Sigmoid colon (tissue), 7 donors: Measurements from ENCODE around the gene ALG3. TPM values are rescaled to one million over a fixed set of nuclear protein-coding genes. Genes with fewer than 3 reads are reported as not detected.

Experiments
- DNase-seq: peaks from one replicate; pipeline ENCODE4 v3.0.0-alpha.2; 2019
- H3K27ac ChIP-seq, 4 donors: fragments of 200-600 bp; sonication (generic); one replicate each; pipeline ENCODE4 v1.5.1; 2016 to 2019; ENCODE audit warnings: mild to moderate bottlenecking in 1 of 4
- H3K27me3 ChIP-seq, 3 donors: fragments of 200-600 bp; sonication (generic); one replicate each; pipeline ENCODE4 v1.5.1; 2019; ENCODE audit warnings: mild to moderate bottlenecking in 1 of 3
- H3K36me3 ChIP-seq, 4 donors: fragments of 200-600 bp; sonication (generic); one replicate each; pipeline ENCODE4 v1.5.1; 2016 to 2019
- H3K4me1 ChIP-seq, 4 donors: fragments of 200-600 bp; sonication (generic); one replicate each; pipeline ENCODE4 v1.5.1; 2017 to 2019
- H3K4me3 ChIP-seq, 4 donors: fragments of 200-600 bp; sonication (generic); one replicate each; pipeline ENCODE4 v1.5.1; 2017 to 2019; ENCODE audit warnings: mild to moderate bottlenecking in 2 of 4, moderate library complexity in 1 of 4
- H3K9me3 ChIP-seq, 4 donors: fragments of 200-600 bp in 3 of 4; sonication (generic) in 3 of 4; one replicate each; pipeline versions ENCODE4 v1.5.1 to v1.6.1; 2013 to 2019
- EP300 ChIP-seq, 4 donors: sonication (generic); formaldehyde crosslinking; IDR thresholded peaks; one replicate each; pipeline ENCODE4 v1.6.1; 2017; ENCODE audit warnings: antibody characterized with exemption in 4 of 4
- POLR2A ChIP-seq, 2 donors: fragments of 450-650 bp; IDR thresholded peaks; one replicate each; pipeline ENCODE4 v1.6.1; 2016; ENCODE audit warnings: antibody characterized with exemption in 2 of 2, mild to moderate bottlenecking in 2 of 2, moderate library complexity in 2 of 2
- POLR2AphosphoS5 ChIP-seq, 4 donors: sonication (generic); formaldehyde crosslinking; IDR thresholded peaks; one replicate each; pipeline ENCODE4 v1.6.1; 2017; ENCODE audit warnings: antibody characterized with exemption in 4 of 4
- WGBS, 2 donors: extraction: QIAGEN DNeasy Blood & Tissue Kit; methylation state at CpG; one replicate each; pipeline ENCODE4 v1.1.7; 2013; 5-methylcytosine and 5-hydroxymethylcytosine counted together
- intact Hi-C: fragments of 100-400 bp; cut with DNase I; formaldehyde crosslinking; loops from one replicate; pipeline ENCODE4 v1.15.1; 2023
- polyA plus RNA-seq, 3 donors: library from polyadenylated mRNA; stranded (reverse); fragments of 200-250 nt; gene quantifications; one replicate each; pipeline ENCODE4 v1.2.3, GENCODE V29; 2013
- total RNA-seq, 4 donors: library from RNA; depleted of rRNA; stranded (reverse); fragments of >200 nt; gene quantifications; one replicate each; pipeline ENCODE4 v1.1.0, GENCODE V29; 2016
- TF ChIP-seq, protein P1 (sequence below), 4 experiments: fragments of 450-650 bp in 3 of 4; fragments of 200-600 bp in 1 of 4; IDR thresholded peaks; one replicate each; pipeline ENCODE4 v1.5.1; 2016 to 2019; ENCODE audit warnings: antibody characterized with exemption in 4 of 4, mild to moderate bottlenecking in 3 of 4, moderate library complexity in 2 of 4
- donor health status: healthy with polysubstance abuse.
- donor health status: Bipolar disorder and iron deficiency.
- donor health status: healthy.

The ALG3 gene
- total and polyA plus RNA-seq, 7 donors, result 9.9 to 46.8 (median 36.0) TPM

DNA sequence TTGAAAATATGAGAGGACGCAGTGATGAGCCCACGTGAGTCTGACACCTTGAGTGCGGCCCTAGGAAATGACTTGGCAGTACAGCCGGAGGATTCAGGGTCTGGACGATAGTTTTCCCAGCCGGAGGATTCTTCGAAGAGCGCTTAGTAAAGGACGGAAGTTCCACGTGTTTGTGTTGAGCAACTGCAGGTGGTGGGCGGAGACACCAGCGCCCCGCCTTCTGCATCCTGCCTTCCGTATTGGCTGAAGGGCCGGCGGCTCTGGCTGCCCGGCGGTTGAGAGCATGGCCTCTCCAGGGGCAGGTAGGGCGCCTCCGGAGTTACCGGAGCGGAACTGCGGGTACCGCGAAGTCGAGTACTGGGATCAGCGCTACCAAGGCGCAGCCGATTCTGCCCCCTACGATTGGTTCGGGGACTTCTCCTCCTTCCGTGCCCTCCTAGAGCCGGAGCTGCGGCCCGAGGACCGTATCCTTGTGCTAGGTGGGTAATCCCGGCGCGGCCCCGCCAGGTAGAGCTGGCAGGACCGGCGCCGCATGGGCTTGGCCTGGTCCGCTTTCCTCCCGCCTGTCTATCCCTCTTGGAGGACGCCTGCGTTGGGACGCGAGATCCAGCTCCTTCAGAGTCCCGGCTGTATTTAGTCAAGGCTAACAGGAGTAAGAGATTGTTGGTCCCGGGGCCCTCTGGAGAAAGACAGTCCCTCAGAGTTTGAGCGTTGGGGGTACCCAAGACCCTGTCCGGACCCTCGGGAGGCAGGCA, 827 bp upstream of the ALG3 start, which contains the start of gene EEF1AKMT4:
EEF1AKMT4 (plus strand) TSS at position 261 of the 755 bp plus-strand sequence; CDS start at position 284, 23 bp downstream.
- no peak for TF ChIP-seq POLR2A (IDR thresholded peaks at IDR 0.05)
- TF ChIP-seq POLR2AphosphoS5 (IDR thresholded peaks at IDR 0.05), result peak in 2 of 4 donors; percentile 23 to 72
- TF ChIP-seq EP300 (IDR thresholded peaks at IDR 0.05), result peak in 1 of 4 donors; percentile 33
- TF ChIP-seq, protein P1, sequence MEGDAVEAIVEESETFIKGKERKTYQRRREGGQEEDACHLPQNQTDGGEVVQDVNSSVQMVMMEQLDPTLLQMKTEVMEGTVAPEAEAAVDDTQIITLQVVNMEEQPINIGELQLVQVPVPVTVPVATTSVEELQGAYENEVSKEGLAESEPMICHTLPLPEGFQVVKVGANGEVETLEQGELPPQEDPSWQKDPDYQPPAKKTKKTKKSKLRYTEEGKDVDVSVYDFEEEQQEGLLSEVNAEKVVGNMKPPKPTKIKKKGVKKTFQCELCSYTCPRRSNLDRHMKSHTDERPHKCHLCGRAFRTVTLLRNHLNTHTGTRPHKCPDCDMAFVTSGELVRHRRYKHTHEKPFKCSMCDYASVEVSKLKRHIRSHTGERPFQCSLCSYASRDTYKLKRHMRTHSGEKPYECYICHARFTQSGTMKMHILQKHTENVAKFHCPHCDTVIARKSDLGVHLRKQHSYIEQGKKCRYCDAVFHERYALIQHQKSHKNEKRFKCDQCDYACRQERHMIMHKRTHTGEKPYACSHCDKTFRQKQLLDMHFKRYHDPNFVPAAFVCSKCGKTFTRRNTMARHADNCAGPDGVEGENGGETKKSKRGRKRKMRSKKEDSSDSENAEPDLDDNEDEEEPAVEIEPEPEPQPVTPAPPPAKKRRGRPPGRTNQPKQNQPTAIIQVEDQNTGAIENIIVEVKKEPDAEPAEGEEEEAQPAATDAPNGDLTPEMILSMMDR (IDR thresholded peaks at IDR 0.05), result peak in 3 of 4 experiments; percentile 18 to 44 (median 38)
- peaks cover 0 to 28% (median 15%) of the 10 kb centered on the region in 4 donors for H3K4me1 ChIP-seq
- H3K27ac ChIP-seq, result peak within 1 kb of the TSS; percentile 77 to 86 (median 84)
- H3K36me3 ChIP-seq, result peaks cover 7 to 11% (median 8%) of the 10 kb centered on the region in 4 donors
- WGBS, 2 donors, result 0% methylated on average over 54 of the region's 54 CpGs
- H3K4me3 ChIP-seq, result peak within 1 kb of the TSS; percentile 71 to 88 (median 81)
- intact Hi-C loops, result loop anchor here (1.0 to 5.0 kb wide), 5 partner anchors 48 to 354 kb away; partner anchors contain the start of genes ABCC5, ABCF3 and PSMD2
- no peaks in the 10 kb centered on the region for H3K27me3 ChIP-seq
- peak; percentile 98 for DNase-seq
- H3K9me3 ChIP-seq, result no peaks in the 10 kb centered on the region

DNA sequence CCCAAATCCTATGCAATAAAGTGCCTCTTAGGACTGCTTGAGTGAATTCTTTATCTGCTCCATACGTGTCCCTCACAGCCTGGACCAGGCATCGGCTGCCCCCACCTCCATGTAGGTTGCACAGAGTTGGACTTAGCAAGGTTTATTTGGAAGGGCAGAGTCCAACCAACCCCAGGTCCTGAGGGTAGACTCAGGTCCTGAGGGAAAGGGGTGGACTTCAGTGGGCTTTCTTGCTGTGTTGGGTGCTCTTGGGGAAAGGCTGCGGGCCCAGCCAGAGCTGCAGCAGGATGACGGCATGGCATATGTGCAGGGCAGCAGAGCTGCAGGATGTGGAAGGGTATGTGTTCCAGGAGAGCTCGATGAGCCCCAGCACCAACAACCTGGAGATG, 6.5 kb downstream of the ALG3 start:
- Histone ChIP-seq H3K4me1 (peaks cover 0 to 5% (median 2%) of the 10 kb centered on the region in 4 donors), H3K27me3 (peaks cover 0 to 29% (median 22%) of the 10 kb centered on the region in 3 donors), H3K36me3 (peaks cover 11 to 39% (median 24%) of the 10 kb centered on the region in 4 donors), H3K27ac (no peak overlapping the region), H3K9me3 (no peaks in the 10 kb centered on the region), H3K4me3 (no peak overlapping the region)
- intact Hi-C loops, result no loop called here
- TF ChIP-seq EP300 (IDR thresholded peaks at IDR 0.05) (no peak), POLR2A (IDR thresholded peaks at IDR 0.05) (no peak), POLR2AphosphoS5 (IDR thresholded peaks at IDR 0.05) (no peak)
- TF ChIP-seq, protein P1 (IDR thresholded peaks at IDR 0.05), result no peak
- DNase-seq, result peak; percentile 34
- WGBS, 2 donors, result 71 to 89% methylated on average over 5 of the region's 5 CpGs

DNA sequence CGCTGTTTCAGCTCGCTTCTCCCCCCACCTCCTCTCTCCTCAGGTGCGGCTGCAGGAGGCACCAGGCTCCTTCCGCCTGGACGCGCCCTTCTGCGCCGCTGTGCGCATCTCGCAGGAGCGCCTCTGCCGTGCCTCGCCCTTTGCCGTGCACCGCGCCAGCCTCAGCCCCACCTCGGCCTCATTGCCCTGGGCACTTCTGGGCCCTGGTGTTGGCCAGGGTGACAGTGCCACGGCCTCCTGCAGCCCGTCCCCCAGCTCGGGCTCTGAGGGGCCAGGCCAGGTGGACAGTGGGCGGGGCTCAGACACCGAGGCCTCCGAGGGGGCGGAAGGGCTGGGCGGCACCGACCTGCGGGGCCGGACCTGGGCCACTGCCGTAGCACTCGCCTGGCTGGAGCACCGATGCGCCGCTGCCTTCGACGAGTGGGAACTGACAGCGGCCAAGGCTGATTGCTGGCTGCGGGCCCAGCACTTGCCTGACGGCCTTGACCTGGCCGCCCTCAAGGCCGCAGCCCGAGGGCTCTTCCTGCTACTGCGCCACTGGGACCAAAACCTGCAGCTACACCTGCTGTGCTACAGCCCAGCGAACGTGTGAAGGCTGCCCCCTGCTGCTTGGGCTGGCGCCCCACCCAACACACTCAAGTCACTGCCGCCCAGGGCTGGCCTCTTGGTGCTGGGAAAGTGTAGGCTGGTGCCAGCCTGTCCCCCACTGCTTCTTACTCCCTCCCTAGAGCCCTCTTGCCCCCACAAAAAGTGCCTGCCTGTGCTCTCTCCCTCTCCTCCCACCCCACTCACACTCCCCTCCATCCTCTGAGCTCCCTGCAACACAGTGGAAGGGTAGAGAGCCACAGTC, 7.1 kb downstream of the ALG3 start:
- Histone ChIP-seq H3K36me3 (peaks cover 11 to 39% (median 24%) of the 10 kb centered on the region in 4 donors), H3K4me3 (no peak overlapping the region), H3K27ac (no peak overlapping the region), H3K4me1 (peaks cover 0 to 5% (median 2%) of the 10 kb centered on the region in 4 donors), H3K27me3 (peaks cover 0 to 29% (median 22%) of the 10 kb centered on the region in 3 donors), H3K9me3 (no peaks in the 10 kb centered on the region)
- intact Hi-C loops, result no loop called here
- DNase-seq, result no peak
- TF ChIP-seq POLR2A (IDR thresholded peaks at IDR 0.05) (no peak), POLR2AphosphoS5 (IDR thresholded peaks at IDR 0.05) (no peak)
- TF ChIP-seq, protein P1 (IDR thresholded peaks at IDR 0.05), result peak in 2 of 4 experiments; percentile 27 to 28
- 9 to 39% methylated on average over 46 of the region's 46 CpGs for WGBS, 2 donors

DNA sequence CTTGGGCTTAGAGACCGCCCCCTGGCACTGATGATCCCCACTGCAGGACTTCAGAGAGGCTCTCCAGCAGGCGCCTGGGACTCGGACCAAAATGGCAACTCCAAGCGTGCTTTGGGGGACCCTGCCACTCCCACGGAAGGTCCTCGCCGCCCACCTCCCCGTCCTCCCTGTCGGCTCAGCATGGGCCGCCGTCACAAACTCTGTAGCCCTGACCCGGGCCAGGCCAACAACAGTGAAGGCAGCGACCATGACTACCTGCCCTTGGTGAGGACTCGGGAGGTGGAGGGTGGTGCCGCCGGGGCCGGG, 7.7 kb downstream of the ALG3 start:
- intact Hi-C loops, result no loop called here
- Histone ChIP-seq H3K27me3 (peaks cover 0 to 29% (median 22%) of the 10 kb centered on the region in 3 donors), H3K4me1 (peaks cover 0 to 5% (median 2%) of the 10 kb centered on the region in 4 donors), H3K27ac (no peak overlapping the region), H3K9me3 (no peaks in the 10 kb centered on the region), H3K4me3 (no peak overlapping the region), H3K36me3 (peaks cover 11 to 39% (median 24%) of the 10 kb centered on the region in 4 donors)
- no peak for DNase-seq
- 16 to 50% methylated on average over 17 of the region's 17 CpGs for WGBS, 2 donors
- TF ChIP-seq POLR2AphosphoS5 (IDR thresholded peaks at IDR 0.05), result no peak
- TF ChIP-seq EP300 (IDR thresholded peaks at IDR 0.05), result no peak
- TF ChIP-seq, protein P1 (IDR thresholded peaks at IDR 0.05), result no peak
- no peak for TF ChIP-seq POLR2A (IDR thresholded peaks at IDR 0.05)
